Stimulated activated naive CD8-positive, alpha-beta T cell treated with anti-CD3 and anti-CD28 coated beads, Interleukin-15, amount 100 ng/mL, for 72 hours (primary cell): ENCODE results near the gene SORCS3.

Experiments
- ATAC-seq: fragments of 150-1000 bp; cut with Tn5 transposase; 2 replicates; pipeline ENCODE4 v1.10.0; 2021; ENCODE audit warnings: mild to moderate bottlenecking, moderate library complexity
- DNase-seq, 2 donors: peaks; one replicate each; pipeline ENCODE4 v3.0.0; 2021 to 2022
- H3K27ac Mint-ChIP-seq, 2 donors: one replicate each; pipeline ENCODE4 v1.8.0; 2022; ENCODE audit warnings: mild to moderate bottlenecking in 2 of 2, mixed read lengths in 2 of 2, moderate library complexity in 2 of 2
- H3K27me3 Mint-ChIP-seq: one replicate; pipeline ENCODE4 v1.8.0; 2022; ENCODE audit warnings: mixed read lengths
- H3K4me1 Mint-ChIP-seq: one replicate; pipeline ENCODE4 v1.8.0; 2022; ENCODE audit warnings: mild to moderate bottlenecking, mixed read lengths
- H3K4me3 Mint-ChIP-seq, 2 donors: one replicate each; pipeline ENCODE4 v1.8.0; 2022; ENCODE audit warnings: mild to moderate bottlenecking in 2 of 2, mixed read lengths in 2 of 2, moderate library complexity in 1 of 2
- H3K9me3 Mint-ChIP-seq, 2 donors: one replicate each; pipeline ENCODE4 v1.8.0; 2022; ENCODE audit warnings: mixed read lengths in 2 of 2

SORCS3 gene

GRCh38 chr10:105112862-105113261, 471.8 kb downstream of the SORCS3 start:
- DNase-seq, result no peak

GRCh38 chr10:105113666-105114065, 472.6 kb downstream of the SORCS3 start:
- ATAC-seq, result no peak
- H3K27me3 Mint-ChIP-seq, result no peaks in the 10 kb centered on the region
- no peak overlapping the region for H3K4me3 Mint-ChIP-seq
- no peak overlapping the region for H3K27ac Mint-ChIP-seq
- peaks cover 6 to 7% of the 10 kb centered on the region in 2 donors for H3K9me3 Mint-ChIP-seq
- no peak for DNase-seq
- no peaks in the 10 kb centered on the region for H3K4me1 Mint-ChIP-seq

More at GRCh38 chr10:105112862-105113261, 471.8 kb downstream of the SORCS3 start:
- Mint-ChIP-seq H3K27ac (no peak overlapping the region), H3K9me3 (peaks cover 0 to 3% of the 10 kb centered on the region in 2 donors), H3K4me1 (no peaks in the 10 kb centered on the region), H3K27me3 (no peaks in the 10 kb centered on the region), H3K4me3 (no peak overlapping the region)
- no peak for ATAC-seq

- Mint-ChIP-seq H3K4me1 (no peaks in the 10 kb centered on the region), H3K27ac (no peak overlapping the region), H3K4me3 (no peak overlapping the region), H3K9me3 (peaks cover 8 to 13% of the 10 kb centered on the region in 2 donors), H3K27me3 (no peaks in the 10 kb centered on the region)
- no peak for ATAC-seq
- no peak for DNase-seq
Observed at GRCh38 chr10:105121743-105122142, 480.7 kb downstream of the SORCS3 start.

- H3K4me1 Mint-ChIP-seq, result no peaks in the 10 kb centered on the region
- no peak overlapping the region for H3K4me3 Mint-ChIP-seq
- H3K27me3 Mint-ChIP-seq, result no peaks in the 10 kb centered on the region
- peaks cover 0 to 5% of the 10 kb centered on the region in 2 donors for H3K9me3 Mint-ChIP-seq
- H3K27ac Mint-ChIP-seq, result no peak overlapping the region
- no peak for DNase-seq
- no peak for ATAC-seq
Observed at GRCh38 chr10:105128111-105128510, 487.0 kb downstream of the SORCS3 start.

- ATAC-seq (no peak), DNase-seq (no peak)
- Mint-ChIP-seq H3K9me3 (peaks cover 0 to 6% of the 10 kb centered on the region in 2 donors), H3K4me1 (no peaks in the 10 kb centered on the region), H3K27ac (no peak overlapping the region), H3K4me3 (no peak overlapping the region), H3K27me3 (no peaks in the 10 kb centered on the region)
Observed at GRCh38 chr10:105138358-105138757, 497.3 kb downstream of the SORCS3 start.

GRCh38 chr10:105139363-105139896, 498.3 kb downstream of the SORCS3 start:
- DNase-seq (no peak), ATAC-seq (no peak)
- Mint-ChIP-seq H3K27ac (no peak overlapping the region), H3K4me1 (no peaks in the 10 kb centered on the region), H3K27me3 (no peaks in the 10 kb centered on the region), H3K4me3 (no peak overlapping the region), H3K9me3 (peaks cover 0 to 6% of the 10 kb centered on the region in 2 donors)

GRCh38 chr10:105140600-105140999, 499.5 kb downstream of the SORCS3 start:
- no peak for ATAC-seq
- no peaks in the 10 kb centered on the region for H3K4me1 Mint-ChIP-seq

GRCh38 chr10:105145711-105146110, 504.6 kb downstream of the SORCS3 start:
- ATAC-seq (no peak), DNase-seq (no peak)
- Mint-ChIP-seq H3K4me1 (no peaks in the 10 kb centered on the region), H3K9me3 (no peaks in the 10 kb centered on the region), H3K27me3 (no peaks in the 10 kb centered on the region), H3K27ac (no peak overlapping the region), H3K4me3 (no peak overlapping the region)

More at GRCh38 chr10:105140600-105140999, 499.5 kb downstream of the SORCS3 start:
- Mint-ChIP-seq H3K27ac (no peak overlapping the region), H3K9me3 (peaks cover 0 to 6% of the 10 kb centered on the region in 2 donors), H3K27me3 (no peaks in the 10 kb centered on the region), H3K4me3 (no peak overlapping the region)
- no peak for DNase-seq

- Mint-ChIP-seq H3K27ac (no peak overlapping the region), H3K27me3 (no peaks in the 10 kb centered on the region), H3K4me1 (no peaks in the 10 kb centered on the region), H3K9me3 (no peaks in the 10 kb centered on the region), H3K4me3 (no peak overlapping the region)
- ATAC-seq, result no peak
- DNase-seq, result no peak
Observed at GRCh38 chr10:105146436-105146835, 505.3 kb downstream of the SORCS3 start.

GRCh38 chr10:105148456-105148855, 507.4 kb downstream of the SORCS3 start:
- no peaks in the 10 kb centered on the region for H3K27me3 Mint-ChIP-seq
- no peaks in the 10 kb centered on the region for H3K9me3 Mint-ChIP-seq
- H3K4me3 Mint-ChIP-seq, result no peak overlapping the region
- no peaks in the 10 kb centered on the region for H3K4me1 Mint-ChIP-seq
- no peak overlapping the region for H3K27ac Mint-ChIP-seq
- ATAC-seq, result no peak
- DNase-seq, result no peak

- no peaks in the 10 kb centered on the region for H3K9me3 Mint-ChIP-seq
- no peaks in the 10 kb centered on the region for H3K4me1 Mint-ChIP-seq
- ATAC-seq (no peak), DNase-seq (no peak)
- H3K27ac Mint-ChIP-seq, result no peak overlapping the region
- H3K27me3 Mint-ChIP-seq, result no peaks in the 10 kb centered on the region
- H3K4me3 Mint-ChIP-seq, result no peak overlapping the region
Observed at GRCh38 chr10:105148921-105149320, 507.8 kb downstream of the SORCS3 start.

GRCh38 chr10:105149371-105149891, 508.3 kb downstream of the SORCS3 start:
- Mint-ChIP-seq H3K27ac (no peak overlapping the region), H3K27me3 (no peaks in the 10 kb centered on the region), H3K4me3 (no peak overlapping the region), H3K4me1 (no peaks in the 10 kb centered on the region), H3K9me3 (no peaks in the 10 kb centered on the region)
- ATAC-seq, result no peak
- no peak for DNase-seq

GRCh38 chr10:105150259-105150880, 509.3 kb downstream of the SORCS3 start:
- Mint-ChIP-seq H3K27me3 (no peaks in the 10 kb centered on the region), H3K4me3 (no peak overlapping the region), H3K4me1 (no peaks in the 10 kb centered on the region), H3K27ac (no peak overlapping the region), H3K9me3 (no peaks in the 10 kb centered on the region)
- DNase-seq, result no peak
- ATAC-seq, result no peak

GRCh38 chr10:105154736-105155135, 513.6 kb downstream of the SORCS3 start:
- H3K4me1 Mint-ChIP-seq, result no peaks in the 10 kb centered on the region
- no peaks in the 10 kb centered on the region for H3K27me3 Mint-ChIP-seq
- no peak for ATAC-seq
- H3K27ac Mint-ChIP-seq, result no peak overlapping the region
- no peak for DNase-seq
- H3K4me3 Mint-ChIP-seq, result no peak overlapping the region
- no peaks in the 10 kb centered on the region for H3K9me3 Mint-ChIP-seq

- ATAC-seq, result no peak
- DNase-seq, result no peak
- Mint-ChIP-seq H3K27me3 (peaks cover 9% of the 10 kb centered on the region), H3K27ac (no peak overlapping the region), H3K9me3 (peaks cover 0 to 4% of the 10 kb centered on the region in 2 donors), H3K4me3 (no peak overlapping the region), H3K4me1 (no peaks in the 10 kb centered on the region)
Observed at GRCh38 chr10:105159268-105159667, 518.2 kb downstream of the SORCS3 start.

GRCh38 chr10:105161149-105161548, 520.1 kb downstream of the SORCS3 start:
- ATAC-seq (no peak), DNase-seq (no peak)
- no peaks in the 10 kb centered on the region for H3K4me1 Mint-ChIP-seq
- H3K27me3 Mint-ChIP-seq, result peaks cover 9% of the 10 kb centered on the region
- H3K9me3 Mint-ChIP-seq, result peaks cover 0 to 5% of the 10 kb centered on the region in 2 donors
- no peak overlapping the region for H3K4me3 Mint-ChIP-seq
- no peak overlapping the region for H3K27ac Mint-ChIP-seq
